KOPT-K1 (cell line): ENCODE results near the gene FAM83C.
"Not testable (repeated sequence)": the region's sequence is repeated elsewhere in the genome, so short reads cannot be mapped to it uniquely, and the experiment has no call there.

Source experiments
- H3K27ac ChIP-seq: fragments of 200-600 bp; sonication (generic); 2 replicates; pipeline ENCODE4 v1.5.1; 2016; ENCODE audit warnings: antibody characterized with exemption, mild to moderate bottlenecking, low read depth, low read length; ENCODE audit not compliant: poor library complexity, severe bottlenecking
- H3K36me3 ChIP-seq: fragments of 200-600 bp; sonication (generic); 2 replicates; pipeline ENCODE4 v1.5.1; 2017; ENCODE audit warnings: antibody characterized with exemption, mild to moderate bottlenecking, low read length, moderate library complexity; ENCODE audit not compliant: insufficient read depth
- H3K9me3 ChIP-seq: fragments of 200-600 bp; sonication (generic); 2 replicates; pipeline ENCODE4 v1.5.1; 2017; ENCODE audit warnings: antibody characterized with exemption, low read length, mild to moderate bottlenecking; ENCODE audit not compliant: insufficient read depth, poor library complexity, severe bottlenecking

FAM83C gene

GRCh38 chr20:35273449-35274171, 18.6 kb downstream of the FAM83C start:
- Histone ChIP-seq H3K36me3 (peaks cover 23% of the 10 kb centered on the region; the same call in 1 of the 2 replicates), H3K9me3 (no peaks in the 10 kb centered on the region), H3K27ac (no peak overlapping the region)

DNA sequence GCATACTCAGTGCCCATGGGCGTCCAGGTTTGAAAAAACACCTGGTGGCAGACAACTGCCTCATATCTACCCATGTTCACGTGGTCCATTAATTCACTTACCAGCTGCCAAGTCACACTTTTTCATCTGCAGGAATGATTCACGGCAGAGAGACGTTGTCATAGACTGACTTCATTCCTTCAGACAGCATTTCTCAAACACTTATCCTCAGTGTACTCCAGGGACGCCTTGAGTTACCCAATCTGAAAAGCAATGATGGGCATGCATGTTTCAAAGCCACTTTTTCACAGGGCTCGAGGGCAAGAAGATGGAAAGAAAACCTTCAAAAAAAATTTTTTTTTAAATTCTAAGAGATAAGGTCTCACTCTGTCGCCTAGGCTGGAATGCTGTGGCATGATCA, 20.3 kb downstream of the FAM83C start:
- Histone ChIP-seq H3K9me3 (no peaks in the 10 kb centered on the region), H3K36me3 (peaks cover 19% of the 10 kb centered on the region; the same call in 1 of the 2 replicates), H3K27ac (no peak overlapping the region)

GRCh38 chr20:35271073-35271882, 20.9 kb downstream of the FAM83C start:
- Histone ChIP-seq H3K36me3 (peaks cover 15% of the 10 kb centered on the region; the same call in 1 of the 2 replicates), H3K27ac (no peak overlapping the region), H3K9me3 (no peaks in the 10 kb centered on the region)

- Histone ChIP-seq H3K36me3 (peaks cover 5% of the 10 kb centered on the region; the same call in 1 of the 2 replicates), H3K27ac (no peak overlapping the region), H3K9me3 (no peaks in the 10 kb centered on the region)
Observed at GRCh38 chr20:35270021-35270902, 22.0 kb downstream of the FAM83C start.

GRCh38 chr20:35269055-35269781, 23.0 kb downstream of the FAM83C start:
- Histone ChIP-seq H3K9me3 (no peaks in the 10 kb centered on the region), H3K36me3 (no peaks in the 10 kb centered on the region), H3K27ac (no peak overlapping the region)

GRCh38 chr20:35267092-35267491, 25.1 kb downstream of the FAM83C start:
- H3K9me3 ChIP-seq: no peaks in the 10 kb centered on the region
- no peak overlapping the region for H3K27ac ChIP-seq
- H3K36me3 ChIP-seq: no peaks in the 10 kb centered on the region

DNA sequence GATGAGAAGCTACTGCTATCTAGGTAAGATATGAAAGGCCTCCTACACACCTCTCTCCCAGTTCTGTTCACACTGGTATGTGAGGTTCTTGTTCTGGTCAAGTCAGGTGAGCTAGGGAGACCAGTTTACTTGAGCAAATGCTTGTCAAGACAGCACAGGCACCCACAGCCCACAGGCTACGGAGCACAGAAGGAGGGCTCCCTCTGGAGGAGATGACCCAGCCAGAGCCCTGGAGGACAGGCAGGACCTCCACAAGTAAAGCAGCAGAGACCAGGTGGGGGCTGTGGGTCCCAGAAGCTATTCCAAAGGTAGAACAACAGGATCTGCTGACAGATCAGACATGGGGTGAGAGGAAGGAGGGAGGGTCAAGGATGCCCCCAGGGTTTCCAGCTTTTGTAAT, 27.5 kb downstream of the FAM83C start:
- Histone ChIP-seq H3K27ac (no peak overlapping the region), H3K36me3 (no peaks in the 10 kb centered on the region), H3K9me3 (no peaks in the 10 kb centered on the region)

DNA sequence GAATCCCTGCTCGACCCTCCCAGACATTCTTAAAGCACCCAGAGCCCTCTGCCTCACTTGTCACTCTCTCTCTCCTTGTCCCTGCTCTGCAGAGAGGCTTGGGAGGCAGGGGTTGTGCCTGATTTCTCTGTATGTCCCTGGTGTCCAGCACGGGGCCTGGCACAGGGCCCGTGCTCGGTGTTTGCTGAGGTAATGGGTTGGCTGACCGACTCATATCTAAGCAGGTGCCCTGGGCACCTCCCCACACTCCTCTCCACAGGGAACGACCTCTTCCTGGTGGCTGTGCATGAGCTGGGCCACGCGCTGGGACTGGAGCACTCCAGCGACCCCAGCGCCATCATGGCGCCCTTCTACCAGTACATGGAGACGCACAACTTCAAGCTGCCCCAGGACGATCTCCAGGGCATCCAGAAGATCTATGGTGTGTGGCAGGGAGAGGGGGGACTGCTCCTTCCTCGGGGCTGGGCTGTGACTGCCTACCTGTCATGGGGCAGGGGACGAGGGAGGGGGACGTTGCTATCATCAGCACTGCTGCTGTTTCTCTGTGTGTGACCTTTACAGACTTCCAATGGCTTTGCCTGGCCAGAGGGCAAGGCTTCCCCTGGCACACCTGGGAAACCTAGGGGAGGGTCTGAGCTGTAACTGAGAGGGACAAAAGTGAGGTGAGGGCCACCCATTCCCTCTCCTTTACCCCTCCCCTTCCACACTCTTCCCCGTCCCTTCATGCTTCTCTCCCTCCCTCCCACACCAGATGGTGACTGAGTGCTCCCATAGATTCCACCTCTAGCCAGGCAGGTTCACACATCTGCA, 28.5 kb downstream of the FAM83C start:
- no peaks in the 10 kb centered on the region for H3K9me3 ChIP-seq
- H3K36me3 ChIP-seq: no peaks in the 10 kb centered on the region
- no peak overlapping the region for H3K27ac ChIP-seq

GRCh38 chr20:35262731-35263531, 29.3 kb downstream of the FAM83C start:
- not testable (repeated sequence) for H3K9me3 ChIP-seq, H3K36me3 ChIP-seq, H3K27ac ChIP-seq

DNA sequence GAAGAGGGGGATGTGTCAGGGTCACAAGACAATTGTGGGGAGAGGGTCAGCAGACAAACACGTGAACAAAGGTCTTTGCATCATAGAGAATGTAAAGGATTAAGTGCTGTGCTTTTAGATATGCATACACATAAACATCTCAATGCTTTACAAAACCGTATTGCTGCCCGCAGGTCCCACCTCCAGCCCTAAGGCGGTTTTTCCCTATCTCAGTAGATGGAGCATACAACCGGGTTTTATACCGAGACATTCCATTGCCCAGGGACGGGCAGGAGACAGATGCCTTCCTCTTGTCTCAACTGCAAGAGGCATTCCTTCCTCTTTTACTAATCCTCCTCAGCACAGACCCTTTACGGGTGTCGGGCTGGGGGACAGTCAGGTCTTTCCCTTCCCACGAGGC, 29.9 kb downstream of the FAM83C start:
- H3K36me3 ChIP-seq, H3K9me3 ChIP-seq, H3K27ac ChIP-seq: not testable (repeated sequence)

- Histone ChIP-seq H3K9me3 (no peaks in the 10 kb centered on the region), H3K36me3 (no peaks in the 10 kb centered on the region), H3K27ac (no peak overlapping the region)
Observed at GRCh38 chr20:35260426-35260825, 31.8 kb downstream of the FAM83C start.

DNA sequence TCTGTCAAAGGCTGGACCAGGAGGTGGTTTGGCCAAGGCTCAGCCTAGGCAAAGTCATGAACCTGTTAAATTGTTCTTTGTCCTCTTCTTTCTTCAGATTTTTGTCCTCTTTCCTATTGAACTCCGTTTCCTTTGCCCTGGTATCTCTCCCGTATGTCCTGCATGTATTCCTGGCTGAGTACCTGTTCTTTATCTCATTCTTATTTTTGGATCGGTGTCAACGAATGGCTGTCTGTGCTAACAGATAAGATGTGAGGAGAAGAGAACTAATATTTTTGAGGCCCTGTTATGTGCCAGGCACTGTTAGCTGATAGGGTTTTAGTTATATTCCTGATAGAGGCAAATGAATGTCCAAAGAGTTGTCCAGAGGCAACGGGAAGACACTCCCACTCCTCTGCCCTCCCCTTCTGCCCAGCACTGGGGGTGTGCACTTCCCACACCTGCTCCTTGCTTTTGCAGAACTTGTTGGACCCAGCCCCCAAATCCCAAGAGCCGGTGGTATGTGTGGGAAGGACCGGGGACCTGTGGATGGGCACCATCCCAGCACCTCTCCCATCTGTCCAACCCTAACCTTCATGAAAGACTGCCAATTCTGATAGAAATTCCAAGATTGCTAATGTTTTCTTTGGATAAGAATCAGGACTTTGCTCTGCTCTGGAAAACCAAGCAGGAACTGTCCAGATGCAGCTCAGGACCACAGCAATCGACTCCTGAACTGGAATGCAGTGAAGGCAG, 34.9 kb downstream of the FAM83C start:
- Histone ChIP-seq H3K27ac (no peak overlapping the region), H3K9me3 (no peaks in the 10 kb centered on the region), H3K36me3 (no peaks in the 10 kb centered on the region)
